OCI-LY7 (cell line): Measurements from ENCODE around the gene ACVR1B.

Experiments
- CTCF ChIP-seq: fragments of 200-600 bp; sonication (generic); conservative IDR thresholded peaks from 2 replicates; pipeline ENCODE4 v1.5.1; 2014; ENCODE audit warnings: mild to moderate bottlenecking, antibody characterized with exemption, low read length, moderate library complexity, mixed read lengths
- EZH2phosphoT487 ChIP-seq: fragments of 200-600 bp; sonication (generic); IDR thresholded peaks from 2 replicates; pipeline ENCODE4 v1.6.1; 2018; ENCODE audit warnings: low read depth, borderline replicate concordance, mild to moderate bottlenecking, mixed run types, antibody characterized with exemption, low read length, moderate library complexity, mixed read lengths

- no peak for TF ChIP-seq CTCF
- TF ChIP-seq EZH2phosphoT487 = no peak
Measured at GRCh38 chr12:51943346-51943745, 8.2 kb upstream of the ACVR1B start.
